ACHN (cell line): ENCODE results near the gene CRB1.

Experiments
- DNase-seq: peaks from one replicate; pipeline ENCODE4 v3.0.0-alpha.2; 2015
- in situ Hi-C: cut with HindIII; loops from 2 replicates; pipeline ENCODE4 v1.10.0; 2017; ENCODE audit warnings: low sequenced_read_pairs, low pct_ligation_motif_present, low pct_unique_long_range_greater_than_20kb

The CRB1 gene

DNA sequence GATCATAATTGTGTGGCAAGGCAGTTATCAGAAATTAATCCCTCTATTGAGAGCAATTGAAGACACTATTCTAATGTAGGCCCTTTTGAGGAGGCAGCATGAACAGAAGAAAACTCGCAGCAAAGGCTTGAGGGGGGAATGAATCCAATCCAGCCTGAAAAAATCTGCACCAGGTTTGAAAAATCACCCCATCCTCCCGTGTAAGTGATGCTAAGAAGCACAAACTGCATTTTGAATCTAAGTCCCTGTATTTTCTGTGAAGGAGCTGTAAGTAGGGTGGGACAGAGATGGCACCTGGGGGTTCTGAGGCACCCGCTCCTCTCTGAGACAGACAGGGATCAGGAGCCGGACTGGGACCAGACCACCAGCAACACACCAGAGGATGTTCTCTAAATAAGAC lies at the start of gene CRB1:
Gene CRB1 (plus strand): TSS at position 241 of the 400 bp plus-strand sequence. CDS start 161 bp downstream, outside the sequence.
- DNase-seq, result no peak

DNA sequence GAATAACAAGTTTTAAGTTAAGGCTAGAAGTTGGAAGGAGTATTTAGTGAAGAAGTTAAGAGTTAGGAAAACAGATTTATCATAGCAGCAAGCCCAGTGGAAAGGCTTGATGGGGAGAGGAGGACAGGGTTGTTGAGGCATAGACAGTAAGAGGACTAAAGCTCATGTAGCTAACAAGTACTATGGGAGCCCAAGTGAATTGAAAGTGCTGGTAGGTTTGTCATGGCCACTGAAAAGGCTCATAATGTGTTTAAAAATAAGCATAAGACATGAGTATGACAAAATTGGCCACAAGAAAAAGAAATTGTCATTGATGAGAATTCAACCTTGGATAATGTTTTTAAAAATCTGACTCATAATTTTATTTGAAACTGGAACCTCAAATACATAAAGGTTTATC lies 49.2 kb upstream of the CRB1 start:
- in situ Hi-C loops, result no loop called here
- DNase-seq, result no peak

More for the DNA sequence above, at the start of gene CRB1:
- in situ Hi-C loops, result no loop called here

DNA sequence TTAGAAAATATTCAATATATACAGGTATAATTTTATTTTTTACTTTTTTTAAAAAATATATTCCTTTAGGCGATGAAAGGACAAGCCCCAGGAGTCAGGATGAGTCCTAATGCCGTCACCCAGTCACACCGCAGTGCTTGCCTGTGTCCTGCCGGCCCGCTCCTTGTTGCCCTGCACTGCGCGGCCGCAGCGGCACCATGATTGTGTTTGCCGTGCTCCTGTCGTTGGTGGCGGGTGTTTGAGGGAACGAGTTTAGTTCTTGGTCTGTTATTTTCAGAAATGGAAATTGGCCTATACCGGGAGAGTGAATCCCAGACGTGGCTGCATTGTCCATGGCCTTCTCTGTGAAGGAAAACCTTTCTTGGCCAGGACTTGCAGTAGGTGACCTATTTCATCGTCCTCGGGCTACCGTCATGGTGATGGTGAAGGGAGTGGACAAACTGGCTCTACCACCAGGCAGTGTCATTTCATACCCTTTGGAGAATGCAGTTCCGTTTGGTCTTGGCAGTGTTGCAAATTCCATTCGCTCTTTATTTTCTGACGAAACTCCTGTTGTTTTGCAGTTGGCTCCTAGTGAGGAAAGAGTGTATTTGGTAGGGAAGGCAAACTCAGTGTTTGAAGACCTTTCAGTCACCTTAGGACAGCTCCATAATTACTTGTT lies 45.9 kb upstream of the CRB1 start:
- in situ Hi-C loops, result no loop called here
- DNase-seq, result no peak

DNA sequence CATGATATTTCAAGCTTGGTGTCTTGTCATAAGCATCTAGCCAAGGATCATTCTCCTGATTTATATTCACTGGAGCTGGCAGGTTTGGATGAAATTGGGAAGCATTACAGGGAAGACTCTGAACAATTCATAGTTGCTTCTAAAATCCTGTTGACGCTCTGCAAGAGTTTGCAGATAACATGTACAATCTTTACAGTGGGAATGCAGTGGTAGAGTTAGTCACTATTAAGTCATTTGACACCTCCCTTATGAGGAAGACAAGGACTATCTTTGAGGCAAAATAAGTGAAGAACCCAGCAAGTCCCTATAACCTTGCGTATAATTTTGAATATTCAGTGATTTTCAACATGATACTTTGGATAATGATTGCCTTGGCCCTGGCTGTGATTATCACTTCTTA lies 45.3 kb upstream of the CRB1 start:
- no peak for DNase-seq
- in situ Hi-C loops, result no loop called here

DNA sequence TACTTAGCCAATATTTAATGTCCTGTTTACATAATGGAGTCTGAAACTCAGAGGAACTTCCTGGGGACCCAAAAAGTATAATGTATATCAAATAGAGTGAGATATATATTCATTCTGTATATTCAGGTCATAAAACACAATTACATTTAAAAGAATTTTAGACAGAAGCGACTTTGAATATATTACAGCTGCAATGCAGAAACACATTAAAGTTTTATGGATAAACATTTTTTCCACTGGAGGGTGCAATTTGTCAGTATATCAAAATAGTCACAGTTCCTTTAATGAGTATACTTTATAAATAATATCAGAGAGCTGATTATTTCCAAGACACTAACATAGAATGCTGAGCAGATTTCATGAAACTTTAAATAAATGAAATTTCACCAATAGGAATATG lies 43.9 kb upstream of the CRB1 start:
- in situ Hi-C loops, result no loop called here
- peak; percentile 34 for DNase-seq

DNA sequence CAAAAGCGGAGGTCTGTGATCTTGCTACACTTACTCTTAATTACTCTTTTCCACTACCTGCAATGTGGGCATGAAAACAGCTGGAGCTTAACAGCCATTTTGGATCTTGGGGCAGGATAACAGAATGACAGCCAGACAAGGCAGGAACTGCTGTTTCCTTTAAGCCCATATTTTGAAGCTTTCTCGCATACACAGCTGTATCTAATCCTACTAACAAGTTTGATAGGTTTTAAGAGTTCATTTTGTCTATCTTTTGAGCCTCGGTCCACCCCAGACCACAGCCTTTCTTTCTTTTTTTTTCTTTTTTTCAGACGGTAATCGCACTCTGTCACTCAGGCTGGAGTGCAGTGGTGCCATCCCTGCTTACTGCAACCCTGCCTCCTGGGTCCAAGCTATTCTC lies 42.4 kb upstream of the CRB1 start:
- in situ Hi-C loops, result no loop called here
- DNase-seq, result no peak

DNA sequence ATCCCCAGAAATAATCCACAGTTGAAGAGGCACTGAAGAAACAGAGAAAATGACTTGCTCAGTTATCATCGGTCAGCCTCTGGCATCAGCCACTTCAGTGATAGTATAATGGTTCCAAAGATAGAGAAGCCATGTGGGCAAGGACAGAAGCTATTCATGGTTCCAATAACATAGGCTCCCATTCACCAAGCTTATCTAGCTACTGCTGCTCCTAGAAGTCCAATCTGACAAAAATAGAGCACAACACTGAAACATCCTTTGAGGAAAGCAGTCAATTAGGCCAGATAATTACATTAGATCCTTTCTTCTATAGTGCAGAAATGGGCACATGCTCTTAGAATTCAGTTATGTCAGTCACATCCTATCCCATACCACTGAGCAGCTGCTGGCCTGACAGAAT lies 33.5 kb upstream of the CRB1 start:
- in situ Hi-C loops, result no loop called here
- DNase-seq, result no peak

DNA sequence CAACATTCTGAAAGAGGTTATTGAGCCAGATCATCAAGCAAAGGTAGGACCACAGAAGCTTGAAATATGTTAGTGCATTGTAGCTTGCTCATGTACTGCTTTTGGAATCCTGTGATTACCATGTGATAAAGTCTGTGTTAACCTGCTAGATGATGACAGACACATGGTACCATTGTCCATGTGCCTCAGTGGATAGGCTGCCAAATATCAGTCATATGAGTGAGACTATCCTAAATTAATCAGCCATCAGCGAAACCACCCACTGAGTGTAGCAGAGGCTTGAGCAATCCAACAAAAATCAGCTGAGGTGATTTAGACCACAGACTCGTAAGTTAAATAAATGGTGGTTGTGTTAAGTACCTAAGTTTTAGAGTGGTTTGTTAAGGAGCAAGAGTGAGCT lies 32.7 kb upstream of the CRB1 start:
- no peak for DNase-seq
- in situ Hi-C loops, result no loop called here

DNA sequence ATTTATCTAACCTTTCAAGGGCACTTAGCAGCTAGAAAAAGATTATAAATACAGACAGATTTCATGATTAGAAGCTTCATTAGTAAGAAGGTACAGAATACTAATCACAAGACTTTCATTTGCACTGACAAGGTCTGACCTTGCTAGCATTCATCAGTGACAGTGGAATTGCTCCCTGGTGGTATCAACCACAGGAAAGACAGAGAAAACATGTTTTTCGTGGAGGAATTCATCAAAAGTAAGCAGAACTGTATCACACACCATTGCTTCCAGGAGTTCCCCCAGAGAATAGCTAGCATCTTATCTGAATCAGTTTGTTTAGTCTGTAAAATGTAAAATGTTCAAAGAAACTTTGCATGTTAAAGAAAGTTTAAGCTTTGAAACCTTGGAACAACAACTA lies 20.6 kb upstream of the CRB1 start:
- in situ Hi-C loops, result no loop called here
- DNase-seq, result no peak

DNA sequence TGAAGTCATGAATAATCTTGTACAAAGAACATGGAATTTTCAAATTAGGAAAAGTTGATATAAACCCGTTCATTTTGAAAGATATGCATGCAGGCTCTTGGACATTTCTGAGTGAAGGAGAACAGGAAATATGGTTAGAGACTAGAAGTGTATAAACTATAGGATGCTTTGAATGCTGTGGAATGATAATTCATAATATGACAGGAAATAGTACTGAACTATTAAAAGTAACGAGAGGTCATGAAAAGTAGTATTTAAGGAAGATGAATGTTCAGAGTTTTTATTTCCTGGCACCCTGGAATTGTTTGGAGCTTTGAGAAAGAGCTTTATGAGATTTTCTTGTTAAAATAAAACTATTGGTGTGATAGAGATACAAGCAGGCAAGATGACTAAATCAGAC lies 18.7 kb upstream of the CRB1 start:
- no peak for DNase-seq
- in situ Hi-C loops, result no loop called here

DNA sequence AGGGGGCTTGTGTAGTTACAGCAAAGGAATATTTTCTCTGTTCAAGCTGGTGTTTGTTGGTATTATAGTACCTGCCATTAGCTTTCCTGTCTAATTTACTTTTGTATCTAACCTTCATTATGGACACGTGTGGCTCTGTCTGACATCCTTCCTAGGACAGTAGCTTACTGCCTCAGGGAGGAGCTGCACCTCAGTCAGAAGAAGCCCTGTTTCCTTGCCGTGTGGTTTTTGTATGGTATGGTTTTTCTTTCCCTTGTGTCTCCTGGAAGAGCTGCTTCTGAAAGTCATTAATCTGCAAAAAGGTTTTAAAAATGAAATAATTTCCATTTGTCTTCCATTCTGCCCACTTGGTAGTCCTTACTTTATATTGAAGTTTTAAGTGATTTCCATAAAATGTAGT lies 17.4 kb upstream of the CRB1 start:
- in situ Hi-C loops, result no loop called here

DNA sequence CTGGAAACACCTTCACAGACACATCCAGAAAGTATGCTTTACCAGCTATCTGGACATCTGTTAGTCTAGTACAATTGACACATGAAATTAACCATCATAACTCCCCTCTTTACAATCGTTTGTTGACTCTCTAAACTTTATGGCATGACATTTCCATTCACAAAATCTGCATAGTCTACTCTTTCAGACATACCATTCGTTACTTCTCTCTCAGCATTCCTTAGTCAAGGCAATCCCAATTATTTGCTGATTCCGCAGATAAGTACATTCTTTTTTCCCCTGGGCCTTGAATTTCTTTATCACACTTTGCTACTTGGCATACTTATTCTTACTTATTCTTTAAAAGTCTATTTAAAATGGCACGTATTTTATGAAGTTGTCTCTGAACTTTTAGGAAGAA lies 15.1 kb upstream of the CRB1 start:
- in situ Hi-C loops, result no loop called here
- DNase-seq, result no peak

More for the DNA sequence above, 17.4 kb upstream of the CRB1 start:
- no peak for DNase-seq

DNA sequence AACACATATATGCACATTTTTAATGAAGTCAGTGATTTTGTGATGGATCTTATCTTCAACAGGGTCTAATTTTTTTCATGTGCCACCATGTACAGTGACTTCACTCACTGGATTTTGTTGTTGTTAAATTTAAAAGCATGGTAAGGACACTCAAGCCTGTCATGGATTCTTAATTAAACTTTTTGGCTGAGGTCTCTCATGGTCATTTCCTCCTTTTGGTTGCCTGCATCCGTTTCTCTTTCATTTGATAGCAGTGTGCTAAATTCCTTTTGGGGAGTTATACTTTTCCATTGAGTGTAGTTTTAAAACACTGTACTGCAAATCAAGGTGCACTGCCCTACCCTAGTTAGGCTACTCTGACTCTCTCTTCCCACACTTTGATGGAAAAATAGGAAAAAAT lies 13.2 kb upstream of the CRB1 start:
- DNase-seq, result no peak

DNA sequence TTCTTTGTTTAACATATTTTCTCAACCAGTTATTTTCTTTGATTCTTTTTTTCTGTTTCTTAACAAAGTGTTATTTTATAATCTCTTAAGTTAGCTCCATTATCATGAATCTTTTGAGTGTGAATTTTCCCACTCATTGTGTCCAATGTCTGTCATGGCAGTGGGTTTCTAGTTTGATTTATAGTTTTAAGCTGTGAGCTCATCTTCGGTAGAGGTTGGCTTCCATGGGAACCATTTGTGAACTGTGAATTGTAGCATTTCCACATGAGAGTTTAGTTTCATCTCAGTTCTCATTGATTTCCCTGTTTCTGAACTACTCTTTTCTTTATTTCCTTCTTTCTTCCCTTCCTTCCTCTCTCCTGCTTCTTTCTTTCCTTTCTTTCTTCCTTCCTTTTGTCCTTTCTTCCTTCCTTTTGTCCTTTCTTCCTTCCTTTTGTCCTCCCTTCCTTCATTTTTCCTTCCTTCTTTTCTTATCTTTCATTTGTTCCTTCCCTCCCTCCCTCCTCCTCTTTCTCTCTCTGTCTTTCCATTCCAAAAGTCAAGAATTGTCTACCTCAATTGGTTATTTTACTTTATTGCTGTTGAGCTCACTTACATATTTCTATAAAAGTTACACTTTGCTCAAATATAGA lies 3.0 kb upstream of the CRB1 start:
- in situ Hi-C loops, result no loop called here
- DNase-seq, result no peak

More for the DNA sequence above, 13.2 kb upstream of the CRB1 start:
- in situ Hi-C loops, result no loop called here

DNA sequence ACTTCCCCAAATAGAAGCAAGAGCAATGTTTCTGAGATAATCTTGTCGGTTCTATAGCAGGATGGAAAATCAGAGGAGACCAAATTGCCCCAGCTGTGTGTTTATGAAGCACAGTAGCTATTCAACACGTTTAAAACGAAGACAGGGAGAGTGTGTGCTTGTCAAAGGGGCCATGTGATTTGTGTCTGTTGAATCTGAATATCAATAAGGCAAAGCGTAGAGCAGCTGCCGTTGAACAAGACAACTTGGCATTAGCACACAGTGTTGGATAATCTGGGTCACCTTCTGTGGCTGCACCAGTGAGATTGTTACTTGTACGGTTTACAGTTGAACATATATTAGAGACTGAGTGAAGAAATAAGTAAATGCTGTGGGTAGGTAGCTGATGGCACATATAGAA lies 1.0 kb downstream of the CRB1 start:
- in situ Hi-C loops, result no loop called here
- no peak for DNase-seq

DNA sequence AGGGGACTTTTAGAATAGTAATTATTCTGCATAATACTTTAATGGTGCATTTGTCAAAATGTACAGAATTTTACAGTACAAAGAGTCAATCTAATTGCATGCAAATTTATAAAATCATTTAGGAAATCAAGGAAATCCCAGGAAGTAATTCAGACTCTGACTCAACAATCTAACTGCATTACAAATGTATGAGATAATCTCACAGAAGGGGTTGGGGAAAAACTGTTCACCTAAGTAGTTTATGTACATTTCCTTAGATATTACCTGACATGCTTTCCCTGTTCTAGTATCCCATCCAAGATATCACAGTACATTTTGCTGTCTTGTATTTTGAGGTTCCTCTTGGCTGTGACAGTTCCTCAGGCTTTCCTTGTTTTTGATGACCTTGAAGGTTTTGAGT lies 4.7 kb downstream of the CRB1 start:
- no peak for DNase-seq
- in situ Hi-C loops, result no loop called here

DNA sequence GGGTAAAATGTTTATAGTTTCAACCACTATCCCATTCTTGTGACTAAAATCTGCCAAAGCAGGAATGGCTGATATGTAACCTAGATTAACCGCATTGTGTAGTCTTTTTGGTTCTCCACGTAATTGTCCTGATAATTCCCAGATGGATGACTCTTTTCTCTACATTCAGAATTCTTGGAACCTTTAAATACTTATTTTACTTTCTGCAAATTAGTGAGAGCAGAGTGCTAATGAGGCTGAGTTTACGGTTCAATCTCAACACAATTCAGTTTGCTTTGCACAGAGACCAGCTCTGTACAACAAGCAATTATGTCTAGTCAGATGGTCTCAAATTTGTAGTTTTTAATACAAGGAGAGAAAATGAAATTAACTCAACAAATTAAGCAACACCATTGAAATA lies 9.1 kb downstream of the CRB1 start:
- DNase-seq, result no peak
- in situ Hi-C loops, result no loop called here

DNA sequence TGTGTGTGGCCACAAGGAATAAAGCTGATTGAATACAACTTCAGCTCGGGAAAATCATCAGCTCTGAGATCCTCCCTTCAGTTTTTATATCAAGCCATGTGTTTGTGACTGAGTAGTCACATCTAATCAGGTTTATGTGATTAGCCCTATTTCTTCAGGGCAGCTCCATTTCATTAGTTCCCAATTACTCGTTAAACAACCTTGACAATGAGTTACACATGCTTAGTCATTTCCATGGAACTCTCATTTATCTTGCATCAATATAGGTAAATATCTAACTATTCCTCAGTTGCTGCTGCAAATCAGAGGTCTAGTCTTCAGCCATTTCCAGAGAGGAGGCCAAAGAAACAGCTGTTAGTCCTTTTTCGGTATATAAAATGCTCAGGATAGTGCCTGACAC lies 16.3 kb downstream of the CRB1 start:
- in situ Hi-C loops, result no loop called here
- no peak for DNase-seq

DNA sequence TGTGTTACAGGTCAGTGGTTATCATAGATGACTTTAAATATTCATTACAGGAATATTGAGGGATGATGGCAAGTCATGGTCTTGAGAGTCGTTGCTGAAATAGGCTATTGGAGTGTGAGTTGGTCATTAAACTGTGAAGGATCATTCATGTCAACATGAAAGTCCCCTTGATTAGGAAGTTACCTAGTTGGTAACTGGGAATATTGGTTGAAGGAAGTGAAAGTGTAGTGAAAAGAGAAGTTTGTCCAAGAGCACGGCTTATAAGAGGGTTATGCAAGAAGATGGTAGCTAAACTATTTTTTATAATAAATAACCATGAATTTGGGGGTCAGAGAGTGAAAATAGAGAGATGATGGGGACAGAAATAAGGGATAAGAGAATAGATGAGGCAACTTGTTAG lies 16.9 kb downstream of the CRB1 start:
- no peak for DNase-seq
- in situ Hi-C loops, result no loop called here

DNA sequence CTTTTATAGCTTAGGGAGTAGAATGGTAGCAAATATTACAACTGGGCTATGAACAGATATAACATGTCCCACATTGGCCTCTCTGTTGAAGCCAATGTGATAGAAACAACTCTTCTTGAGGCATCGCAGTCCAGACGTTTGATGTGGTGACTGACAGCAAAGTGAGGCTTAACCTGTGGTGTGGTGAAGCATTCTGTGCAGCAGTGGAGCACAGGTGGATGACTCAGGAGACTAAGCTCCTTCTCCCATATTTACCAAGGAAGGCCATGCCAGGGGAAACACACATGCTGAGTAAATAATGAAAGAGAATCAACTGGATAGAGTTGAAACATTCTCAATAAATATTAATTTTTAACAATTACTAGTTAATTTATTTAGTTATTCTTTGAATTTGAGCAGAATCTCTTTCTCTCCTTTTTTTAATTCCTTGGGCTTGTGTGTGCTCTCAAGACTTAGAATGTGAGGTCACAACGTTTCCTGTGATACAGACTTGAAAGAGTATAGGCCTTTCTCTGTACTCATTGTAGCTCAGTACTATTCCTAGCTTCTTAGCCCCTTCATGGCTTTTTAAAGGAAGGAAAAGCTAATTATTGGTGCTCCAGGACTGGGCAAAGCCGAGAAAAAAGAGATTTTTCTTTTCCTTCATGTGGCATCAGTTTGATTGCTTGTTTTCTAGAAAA lies 17.6 kb downstream of the CRB1 start:
- no peak for DNase-seq
- in situ Hi-C loops, result no loop called here
